ENCODE results near the gene NPRL2.

Gene NPRL2

DNA sequence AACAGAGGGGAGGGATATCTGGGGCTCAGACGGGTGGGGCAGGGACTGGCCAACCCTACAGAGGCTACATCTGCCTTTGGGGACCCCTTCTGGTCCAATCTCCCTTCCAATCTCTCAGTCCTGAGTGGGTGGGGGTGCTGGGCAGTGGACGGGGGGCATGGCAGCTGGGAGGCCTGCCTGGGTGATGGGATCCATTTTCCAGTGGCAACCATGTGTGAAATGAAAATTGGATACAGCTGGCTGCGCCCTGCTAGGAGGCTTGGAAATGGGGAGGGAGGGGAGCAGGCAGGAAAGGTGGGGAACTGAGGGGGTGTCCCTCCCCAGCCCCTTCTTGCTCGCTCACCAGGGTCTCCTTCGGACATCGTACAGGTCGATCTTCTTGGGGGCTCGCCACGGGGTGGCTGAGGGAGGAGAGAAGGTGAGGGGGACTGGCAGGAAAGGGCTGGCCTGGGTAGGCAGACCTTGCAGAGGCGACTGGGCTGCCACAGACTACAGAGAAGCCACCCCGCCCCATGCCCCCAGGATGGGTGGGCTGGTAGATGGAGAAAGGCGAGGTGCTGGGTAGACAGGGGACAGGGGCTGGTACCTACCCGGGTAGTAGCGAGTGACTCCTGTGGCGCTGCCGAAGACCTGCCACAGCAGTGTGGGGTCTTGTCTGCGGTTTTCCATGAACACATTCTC is 30.0 kb upstream of the NPRL2 start:
- Histone ChIP-seq H3K36me3 (ENCODE audit: insufficient read depth, low read length) (no peaks in the 10 kb centered on the region), H3K4me1 (ENCODE audit: insufficient read depth, low read length) (no peaks in the 10 kb centered on the region; the same call in 1 of the 2 replicates)

DNA sequence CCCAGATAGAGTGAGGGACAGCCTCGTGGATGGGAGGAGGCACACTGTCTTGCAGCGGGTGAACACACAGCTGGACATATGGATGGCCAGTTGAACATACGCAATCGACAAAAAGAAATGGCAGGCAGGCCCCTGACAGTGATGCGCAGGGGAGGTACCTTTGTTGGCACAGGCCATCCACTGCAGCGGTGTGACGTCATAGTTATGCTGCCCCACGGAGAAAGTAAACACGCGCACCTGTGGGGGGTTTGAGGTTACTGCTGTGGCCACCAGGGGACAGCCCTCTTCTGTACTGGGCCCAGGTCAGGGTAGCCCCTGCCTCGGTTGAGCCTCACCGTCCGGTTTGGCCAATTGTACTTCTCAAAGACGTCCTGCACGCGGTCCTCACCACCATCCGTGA is 28.2 kb upstream of the NPRL2 start:
- no peaks in the 10 kb centered on the region for H3K36me3 ChIP-seq (ENCODE audit: insufficient read depth, low read length)
- no peaks in the 10 kb centered on the region for H3K9me3 ChIP-seq (ENCODE audit: control insufficient read depth, insufficient read depth, low read length)
- no peak overlapping the region for H3K9ac ChIP-seq (ENCODE audit: low read depth, low read length)
- H3K4me1 ChIP-seq (ENCODE audit: insufficient read depth, low read length), result peaks cover 9% of the 10 kb centered on the region; the same call in 1 of the 2 replicates

More for the DNA sequence above, 30.0 kb upstream of the NPRL2 start:
- Histone ChIP-seq H3K9ac (ENCODE audit: low read depth, low read length) (no peak overlapping the region), H3K9me3 (ENCODE audit: control insufficient read depth, insufficient read depth, low read length) (no peaks in the 10 kb centered on the region)

DNA sequence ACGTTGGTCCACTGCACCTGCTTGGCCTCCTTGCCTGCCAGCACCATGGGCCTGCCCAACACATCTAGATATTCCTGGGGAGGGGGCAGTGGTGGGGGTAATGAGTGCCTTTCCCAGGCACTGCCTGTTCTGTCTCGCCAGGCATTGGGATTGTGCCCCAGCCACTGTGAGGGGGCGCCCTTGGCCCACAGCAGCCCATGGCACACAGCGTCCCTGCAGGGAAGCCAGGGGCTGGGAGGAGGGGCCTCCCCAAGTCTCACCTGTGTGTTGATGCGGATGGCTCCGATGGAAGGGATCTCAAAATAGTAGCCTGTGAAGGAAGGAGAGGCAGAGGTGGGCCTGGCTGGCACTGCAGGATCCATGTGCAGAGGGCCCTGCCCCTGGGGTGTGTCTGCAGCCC is 27.4 kb upstream of the NPRL2 start:
- H3K9ac ChIP-seq (ENCODE audit: low read depth, low read length), result no peak overlapping the region
- H3K9me3 ChIP-seq (ENCODE audit: control insufficient read depth, insufficient read depth, low read length), result no peaks in the 10 kb centered on the region
- peaks cover 11% of the 10 kb centered on the region; the same call in 1 of the 2 replicates for H3K4me1 ChIP-seq (ENCODE audit: insufficient read depth, low read length)
- H3K36me3 ChIP-seq (ENCODE audit: insufficient read depth, low read length), result no peaks in the 10 kb centered on the region

DNA sequence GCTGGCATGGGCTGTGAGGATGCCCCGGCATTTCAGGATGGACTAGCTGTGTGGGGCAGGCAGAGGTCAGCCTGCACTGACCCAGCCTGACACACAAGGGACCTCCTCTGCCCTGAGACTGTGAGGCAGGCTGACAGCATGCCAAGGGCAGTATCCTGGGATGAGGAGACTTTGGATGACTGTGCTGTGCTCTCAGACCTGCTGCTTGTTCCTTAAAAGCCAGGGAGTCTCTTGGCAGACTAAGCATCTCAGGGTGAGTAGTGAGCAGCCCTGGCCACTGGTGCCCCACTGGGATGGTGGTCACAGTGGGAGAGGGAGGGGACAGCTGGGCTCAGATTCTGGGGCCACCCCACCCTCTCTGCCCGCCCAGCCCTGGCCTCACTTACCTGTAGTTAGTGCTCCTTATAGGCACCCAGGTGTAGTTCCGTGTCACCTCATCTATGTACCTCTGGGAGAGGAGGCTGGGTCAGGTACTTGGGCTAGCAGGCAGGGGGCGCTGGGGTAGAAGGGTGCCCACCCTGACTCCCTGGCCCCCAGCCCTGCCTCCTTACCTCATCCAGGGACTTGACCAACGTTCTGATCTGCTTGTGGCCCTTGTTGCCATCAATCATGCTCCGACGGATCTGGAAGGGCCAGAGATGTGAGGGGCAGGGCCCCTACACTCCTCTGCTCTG is 24.8 kb upstream of the NPRL2 start:
- H3K4me1 ChIP-seq (ENCODE audit: insufficient read depth, low read length), result peaks cover 17% of the 10 kb centered on the region; the same call in 1 of the 2 replicates
- H3K9ac ChIP-seq (ENCODE audit: low read depth, low read length), result no peak overlapping the region
- H3K9me3 ChIP-seq (ENCODE audit: control insufficient read depth, insufficient read depth, low read length), result no peaks in the 10 kb centered on the region
- no peaks in the 10 kb centered on the region for H3K36me3 ChIP-seq (ENCODE audit: insufficient read depth, low read length)

DNA sequence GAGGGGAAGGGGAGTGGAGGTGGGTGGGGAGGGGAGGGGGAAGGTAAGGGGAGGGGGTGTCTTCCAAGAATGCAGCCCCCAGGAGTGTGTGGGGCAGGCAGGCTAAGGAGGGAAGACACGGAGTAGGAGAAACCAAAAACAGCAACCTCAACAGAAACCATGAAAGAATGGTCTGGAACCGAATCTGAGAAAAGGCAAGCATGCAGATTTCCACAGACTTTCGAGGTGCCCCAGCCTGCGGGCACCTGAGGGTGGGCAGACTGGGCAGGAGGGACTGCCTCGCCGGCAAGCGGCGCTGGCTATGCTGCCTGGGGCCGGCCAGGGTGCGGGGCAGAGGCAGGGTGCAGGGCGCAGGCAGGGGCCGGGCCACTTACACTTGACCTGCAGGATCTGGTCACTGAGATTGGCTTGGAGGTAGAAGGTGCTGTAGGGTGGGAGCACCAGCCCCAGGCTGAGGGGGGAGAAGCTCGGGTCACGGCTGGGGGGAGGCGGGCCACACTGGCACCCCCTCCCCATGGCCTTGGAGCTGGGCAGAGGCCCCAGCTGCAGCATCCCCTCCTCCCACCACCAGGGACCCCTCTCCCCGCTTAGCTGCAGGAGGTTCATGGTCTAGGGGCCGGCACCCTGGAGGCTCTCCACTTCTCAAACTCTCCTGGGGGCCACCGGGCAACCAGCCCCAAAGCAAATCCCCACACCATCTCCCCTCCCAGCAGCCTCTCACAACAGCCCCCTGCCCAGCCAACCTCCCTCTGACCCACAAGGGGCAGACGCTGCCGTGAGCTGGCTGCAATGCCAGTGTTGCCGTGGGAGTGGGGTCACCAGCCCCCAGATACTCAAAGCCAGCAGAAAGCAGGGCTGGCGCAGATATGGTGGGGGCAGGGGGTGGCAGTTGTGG is 24.0 kb upstream of the NPRL2 start:
- H3K9ac ChIP-seq (ENCODE audit: low read depth, low read length), result no peak overlapping the region
- no peaks in the 10 kb centered on the region for H3K9me3 ChIP-seq (ENCODE audit: control insufficient read depth, insufficient read depth, low read length)
- peaks cover 17% of the 10 kb centered on the region; the same call in 1 of the 2 replicates for H3K4me1 ChIP-seq (ENCODE audit: insufficient read depth, low read length)

DNA sequence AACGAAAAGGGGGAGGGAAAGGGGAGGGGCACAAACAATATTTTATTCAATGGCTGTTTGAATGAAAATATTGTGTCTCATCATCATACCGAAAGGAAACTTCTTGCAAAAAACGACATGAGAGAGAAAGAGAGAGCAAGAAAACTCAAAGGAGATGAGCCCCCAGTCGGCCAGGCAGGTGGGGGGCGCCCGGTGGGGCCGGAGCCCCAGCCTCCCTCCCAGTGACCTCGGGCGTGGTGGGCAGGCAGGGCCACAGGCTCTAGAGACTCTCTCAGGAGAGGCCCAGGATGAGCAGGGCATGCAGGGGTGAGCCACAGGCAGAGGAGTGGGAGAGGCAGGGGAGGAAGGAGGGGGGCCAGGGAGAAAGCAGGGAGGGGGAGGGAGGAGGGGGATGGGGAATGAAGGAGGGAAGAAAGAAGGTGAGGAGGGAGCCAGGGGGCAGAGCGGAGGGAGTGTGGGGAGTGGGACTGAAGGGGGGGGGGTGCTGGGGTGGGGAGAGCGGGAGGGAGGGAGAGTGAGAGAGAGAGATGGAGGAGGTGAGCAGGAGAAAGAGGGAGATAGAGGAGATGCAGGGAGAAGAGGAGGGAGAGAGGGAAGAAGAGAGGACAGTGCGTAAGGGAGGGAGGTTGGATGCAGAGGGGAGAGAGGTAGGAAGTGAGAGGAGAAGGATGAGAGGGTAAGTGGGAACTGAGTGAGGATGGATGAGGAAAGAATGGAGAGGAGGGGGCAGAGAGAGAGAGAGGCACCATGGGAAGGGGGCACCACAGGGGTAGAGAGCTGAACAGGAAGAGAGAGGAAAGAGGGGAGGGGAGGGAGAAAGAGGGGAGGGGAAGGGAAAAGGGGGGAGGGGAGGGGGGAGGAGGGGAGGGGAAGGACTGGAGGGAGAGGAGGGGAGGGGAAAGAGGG is 22.8 kb upstream of the NPRL2 start:
- Histone ChIP-seq H3K36me3 (ENCODE audit: insufficient read depth, low read length) (no peaks in the 10 kb centered on the region), H3K9me3 (ENCODE audit: control insufficient read depth, insufficient read depth, low read length) (no peaks in the 10 kb centered on the region), H3K9ac (ENCODE audit: low read depth, low read length) (no peak overlapping the region), H3K4me1 (ENCODE audit: insufficient read depth, low read length) (peaks cover 17% of the 10 kb centered on the region; the same call in 1 of the 2 replicates)

More for the DNA sequence above, 24.0 kb upstream of the NPRL2 start:
- H3K36me3 ChIP-seq (ENCODE audit: insufficient read depth, low read length), result no peaks in the 10 kb centered on the region

DNA sequence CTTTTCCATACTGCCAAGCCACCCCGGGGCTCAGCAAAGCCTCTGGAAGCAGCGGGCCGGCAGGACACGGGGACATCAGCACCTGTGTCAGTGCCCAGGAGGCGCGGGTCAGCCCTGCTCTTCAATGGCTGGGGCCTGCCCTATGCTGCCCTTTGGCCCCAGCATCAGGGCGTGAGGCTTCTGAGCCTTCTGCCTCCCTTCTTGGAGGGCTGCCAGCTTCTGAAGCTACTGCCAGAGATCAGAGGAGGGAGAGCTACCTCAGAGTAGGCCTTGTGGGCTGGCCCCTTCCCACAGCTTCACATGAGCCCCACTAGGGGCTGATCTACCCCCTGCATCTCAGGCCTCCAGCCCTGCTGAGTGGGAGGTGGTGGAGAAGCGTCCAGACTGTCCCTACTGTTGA is 21.8 kb upstream of the NPRL2 start:
- H3K9me3 ChIP-seq (ENCODE audit: control insufficient read depth, insufficient read depth, low read length), result no peaks in the 10 kb centered on the region
- H3K9ac ChIP-seq (ENCODE audit: low read depth, low read length), result no peak overlapping the region
- H3K4me1 ChIP-seq (ENCODE audit: insufficient read depth, low read length), result peaks cover 17% of the 10 kb centered on the region; the same call in 1 of the 2 replicates
- H3K36me3 ChIP-seq (ENCODE audit: insufficient read depth, low read length), result no peaks in the 10 kb centered on the region

DNA sequence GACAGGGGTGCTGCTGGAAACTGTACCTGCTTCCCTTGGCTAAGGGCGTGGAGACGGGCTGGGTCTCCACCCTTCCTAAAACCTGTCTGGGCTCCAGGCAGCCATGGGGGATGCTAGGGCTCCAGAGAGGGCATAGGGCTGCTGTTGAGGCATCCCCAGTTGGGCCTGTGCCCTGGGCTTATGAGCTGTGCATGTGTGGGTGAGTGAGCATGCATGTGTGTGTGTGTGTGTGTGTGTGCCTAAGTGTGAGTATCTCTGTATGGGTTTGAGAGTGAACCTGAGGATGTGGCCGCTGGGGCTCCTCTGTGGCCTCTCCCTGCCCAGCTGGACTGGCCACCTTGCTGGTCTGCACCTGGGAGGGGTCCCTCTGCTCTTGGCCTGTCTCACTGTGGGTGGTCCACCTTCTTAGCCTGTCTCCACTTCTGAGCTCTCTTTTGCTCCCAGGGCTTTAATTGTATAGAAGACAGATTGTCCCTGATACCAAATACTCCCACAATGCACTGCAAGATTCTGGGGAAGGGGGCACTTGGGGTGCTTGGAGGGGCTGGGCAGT is 20.6 kb upstream of the NPRL2 start:
- H3K9me3 ChIP-seq (ENCODE audit: control insufficient read depth, insufficient read depth, low read length), result no peaks in the 10 kb centered on the region
- peaks cover 17% of the 10 kb centered on the region; the same call in 1 of the 2 replicates for H3K4me1 ChIP-seq (ENCODE audit: insufficient read depth, low read length)
- H3K9ac ChIP-seq (ENCODE audit: low read depth, low read length), result no peak overlapping the region
- no peaks in the 10 kb centered on the region for H3K36me3 ChIP-seq (ENCODE audit: insufficient read depth, low read length)

DNA sequence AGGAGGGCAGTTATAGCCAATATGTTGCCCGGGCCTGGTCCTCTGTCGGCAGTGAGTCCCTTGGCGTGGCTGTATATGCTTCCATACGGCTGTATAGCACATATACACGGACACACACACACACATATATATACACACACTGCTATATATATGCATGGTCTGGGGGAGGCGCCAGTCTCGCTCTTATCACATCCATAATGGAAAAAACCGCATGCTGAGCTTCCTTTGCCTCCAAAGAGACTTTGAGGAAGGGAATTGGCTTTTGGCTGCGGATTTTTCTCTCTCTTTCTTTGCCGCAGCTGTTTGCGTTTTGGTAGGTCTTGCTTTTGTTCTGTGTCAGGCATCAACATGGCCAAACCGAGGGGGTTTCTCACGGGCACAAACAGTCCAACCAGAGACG is 20.0 kb upstream of the NPRL2 start:
- peaks cover 17% of the 10 kb centered on the region; the same call in 1 of the 2 replicates for H3K4me1 ChIP-seq (ENCODE audit: insufficient read depth, low read length)
- no peaks in the 10 kb centered on the region for H3K36me3 ChIP-seq (ENCODE audit: insufficient read depth, low read length)
- H3K9me3 ChIP-seq (ENCODE audit: control insufficient read depth, insufficient read depth, low read length), result no peaks in the 10 kb centered on the region
- H3K9ac ChIP-seq (ENCODE audit: low read depth, low read length), result no peak overlapping the region

DNA sequence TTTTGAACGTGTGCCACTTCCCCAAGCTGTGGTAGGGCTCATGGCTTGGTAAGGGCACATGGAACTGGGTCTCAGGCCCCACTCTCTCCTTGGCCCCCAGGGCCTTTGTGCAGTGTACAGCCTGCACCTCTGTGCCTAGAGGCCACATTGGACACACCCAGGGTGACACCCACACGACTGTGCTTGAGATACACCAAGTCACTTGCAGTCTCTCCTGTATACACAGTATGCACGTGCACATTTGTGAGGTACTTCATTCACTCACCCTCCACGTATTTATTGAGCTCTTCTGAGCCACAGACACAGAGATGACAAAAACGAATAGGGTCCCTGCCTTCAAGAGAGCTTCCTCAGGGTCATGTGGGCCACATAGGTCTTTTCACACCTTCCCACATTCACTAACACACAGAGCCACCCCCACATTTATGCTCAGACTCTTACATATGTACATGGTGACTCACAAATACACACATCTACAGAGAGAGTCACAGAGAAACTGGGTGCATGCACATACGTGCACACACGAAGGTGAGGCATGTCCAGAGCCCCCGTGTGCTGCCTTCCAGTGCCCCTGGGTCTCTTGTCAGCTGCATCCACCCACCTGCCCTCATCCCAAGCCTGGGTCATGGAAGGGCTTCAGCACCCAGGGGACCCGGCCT is 18.6 kb upstream of the NPRL2 start:
- Histone ChIP-seq H3K4me1 (ENCODE audit: insufficient read depth, low read length) (peaks cover 10% of the 10 kb centered on the region; the same call in 1 of the 2 replicates), H3K36me3 (ENCODE audit: insufficient read depth, low read length) (no peaks in the 10 kb centered on the region), H3K9ac (ENCODE audit: low read depth, low read length) (no peak overlapping the region), H3K9me3 (ENCODE audit: control insufficient read depth, insufficient read depth, low read length) (no peaks in the 10 kb centered on the region)

DNA sequence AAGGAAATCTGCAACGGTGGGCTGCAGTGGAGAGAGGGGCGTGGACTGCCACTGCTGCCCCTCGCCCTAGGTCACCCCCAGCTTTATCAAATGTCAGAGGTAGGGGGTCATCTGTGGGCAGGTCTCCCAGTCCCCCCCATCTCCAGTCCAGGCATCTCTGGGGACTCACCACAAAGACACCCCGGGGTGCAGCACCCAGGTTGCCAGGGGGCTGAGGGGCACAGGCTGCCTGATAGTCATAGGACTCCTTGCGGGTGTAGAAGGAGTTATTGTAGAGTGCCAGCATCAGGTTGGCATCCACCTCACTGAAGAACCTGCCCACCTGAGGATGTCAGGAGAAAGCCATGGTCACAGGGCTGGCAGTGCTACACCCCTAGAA is 15.3 kb upstream of the NPRL2 start:
- Histone ChIP-seq H3K9ac (ENCODE audit: low read depth, low read length) (no peak overlapping the region), H3K9me3 (ENCODE audit: control insufficient read depth, insufficient read depth, low read length) (no peaks in the 10 kb centered on the region), H3K36me3 (ENCODE audit: insufficient read depth, low read length) (no peaks in the 10 kb centered on the region), H3K4me1 (ENCODE audit: insufficient read depth, low read length) (peaks cover 3% of the 10 kb centered on the region; the same call in 1 of the 2 replicates)

DNA sequence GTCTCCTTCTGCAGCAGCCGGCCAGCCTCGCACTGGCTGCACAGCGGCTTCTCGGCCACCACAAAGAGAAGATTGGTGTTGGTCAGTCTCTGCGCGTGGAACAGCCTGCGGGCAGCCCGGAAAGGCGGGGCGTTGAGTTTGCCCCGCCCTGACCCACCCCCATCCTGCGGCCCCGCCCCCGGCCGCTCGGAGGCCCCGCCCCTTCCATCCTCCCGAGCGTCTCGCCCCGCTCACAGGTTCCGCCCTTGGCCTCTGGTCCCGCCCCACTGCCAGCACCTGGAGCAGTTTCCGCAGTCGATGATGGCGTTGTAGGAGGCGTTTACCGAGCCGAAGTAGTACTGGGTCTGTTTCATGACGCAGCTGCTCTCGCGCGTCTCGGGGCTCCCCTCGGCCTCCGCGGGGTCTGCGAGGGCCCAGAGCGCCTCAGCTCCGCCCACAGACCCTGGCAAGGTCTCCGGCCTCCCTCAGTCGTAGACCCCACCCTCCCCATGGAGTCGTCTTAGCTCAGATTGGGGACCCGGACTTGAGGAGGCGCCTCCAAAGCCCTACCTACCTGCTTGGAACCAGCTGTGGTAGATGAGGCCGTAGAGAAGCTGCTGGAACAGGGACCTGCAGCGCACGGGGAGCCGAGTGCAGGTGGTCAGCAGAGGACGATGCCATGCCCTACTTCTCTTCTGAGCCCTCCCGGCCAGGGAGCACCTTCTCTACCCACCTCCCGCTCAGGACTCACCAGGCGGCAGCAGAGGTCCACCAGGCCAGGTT is 14.7 kb upstream of the NPRL2 start:
- Histone ChIP-seq H3K9me3 (ENCODE audit: control insufficient read depth, insufficient read depth, low read length) (no peaks in the 10 kb centered on the region), H3K36me3 (ENCODE audit: insufficient read depth, low read length) (no peaks in the 10 kb centered on the region), H3K4me1 (ENCODE audit: insufficient read depth, low read length) (peaks cover 3% of the 10 kb centered on the region; the same call in 1 of the 2 replicates), H3K9ac (ENCODE audit: low read depth, low read length) (peak overlapping the region; percentile 75)

Data from ES-I3 (cell line).